Thymus (tissue), 11 donors: ENCODE results near the gene OR13J1. TPM values are rescaled to one million over a fixed set of nuclear protein-coding genes. Genes with fewer than 3 reads are reported as not detected.

Experiments
- DNase-seq, 9 donors: peaks; one replicate each; pipeline ENCODE4 v3.0.0-alpha.2; 2013; ENCODE audit warnings: low spot score in 9 of 9, low read depth in 6 of 9, missing footprints in 1 of 9
- H3K27ac ChIP-seq, 2 donors: one replicate each; pipeline ENCODE4 v1.5.1; 2013; ENCODE audit warnings: control low read depth in 1 of 2, low read depth in 1 of 2, low read length in 1 of 2, mild to moderate bottlenecking in 1 of 2, moderate library complexity in 1 of 2
- H3K27me3 ChIP-seq, 2 donors: one replicate each; pipeline ENCODE4 v1.5.1; 2013; ENCODE audit warnings: low read length in 1 of 2; ENCODE audit not compliant: control insufficient read depth in 2 of 2, insufficient read depth in 1 of 2
- H3K36me3 ChIP-seq, 2 donors: one replicate each; pipeline ENCODE4 v1.5.1; 2013; ENCODE audit warnings: low read length in 1 of 2, mild to moderate bottlenecking in 1 of 2, moderate library complexity in 1 of 2; ENCODE audit not compliant: control insufficient read depth in 2 of 2, insufficient read depth in 2 of 2
- H3K4me1 ChIP-seq, 2 donors: one replicate each; pipeline ENCODE4 v1.5.1; 2013; ENCODE audit warnings: low read length in 2 of 2; ENCODE audit not compliant: control insufficient read depth in 2 of 2, insufficient read depth in 2 of 2
- H3K4me3 ChIP-seq, 2 donors: one replicate each; pipeline ENCODE4 v1.5.1; 2013; ENCODE audit warnings: low read length in 2 of 2, control low read depth in 1 of 2, mild to moderate bottlenecking in 1 of 2
- H3K9me3 ChIP-seq, 2 donors: one replicate each; pipeline ENCODE4 v1.5.1; 2013; ENCODE audit warnings: low read length in 1 of 2, mild to moderate bottlenecking in 1 of 2; ENCODE audit not compliant: control insufficient read depth in 2 of 2, insufficient read depth in 1 of 2
- WGBS: extraction: QIAGEN DNeasy Blood & Tissue Kit; methylation state at CpG from one replicate; pipeline ENCODE4 v1.1.7; 2013; 5-methylcytosine and 5-hydroxymethylcytosine counted together
- polyA plus RNA-seq: library from polyadenylated mRNA; stranded (reverse); fragments of 200-250 nt; gene quantifications from one replicate; pipeline ENCODE4 v1.2.3, GENCODE V29; 2013
- total RNA-seq: library from RNA; stranded (reverse); fragments of 120-200 nt; gene quantifications from one replicate; pipeline ENCODE4 v1.2.4, GENCODE V29; 2013
- donor health status: healthy.

Gene OR13J1
- total and polyA plus RNA-seq, 2 donors, result not detected

DNA sequence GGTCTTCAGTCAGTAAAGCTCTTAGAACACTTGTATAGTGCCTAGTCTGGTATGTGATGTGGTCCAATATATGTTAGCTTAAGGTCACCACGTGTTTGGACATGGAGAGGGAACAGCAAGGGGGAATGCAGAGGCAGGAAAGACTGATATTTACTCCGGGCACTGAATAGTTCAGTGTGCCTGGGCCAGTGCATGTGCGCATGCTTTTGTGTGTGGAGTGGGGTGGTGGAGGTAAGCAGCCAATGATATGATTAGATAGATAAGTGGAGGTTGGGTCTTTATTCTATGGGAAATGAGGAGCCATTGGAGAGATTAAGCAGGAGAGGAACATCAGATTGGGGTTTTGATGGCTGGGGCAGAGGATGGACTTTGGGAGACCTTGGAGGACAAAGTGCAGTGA lies 14.0 kb downstream of the OR13J1 start:
- peaks cover 0 to 12% of the 10 kb centered on the region in 2 donors for H3K27me3 ChIP-seq
- no peak for DNase-seq
- no peaks in the 10 kb centered on the region for H3K9me3 ChIP-seq
- H3K27ac ChIP-seq, result no peak overlapping the region
- no peaks in the 10 kb centered on the region for H3K36me3 ChIP-seq
- 86% methylated on average over 3 of the region's 3 CpGs for WGBS
- no peaks in the 10 kb centered on the region for H3K4me1 ChIP-seq
- H3K4me3 ChIP-seq, result no peak overlapping the region

DNA sequence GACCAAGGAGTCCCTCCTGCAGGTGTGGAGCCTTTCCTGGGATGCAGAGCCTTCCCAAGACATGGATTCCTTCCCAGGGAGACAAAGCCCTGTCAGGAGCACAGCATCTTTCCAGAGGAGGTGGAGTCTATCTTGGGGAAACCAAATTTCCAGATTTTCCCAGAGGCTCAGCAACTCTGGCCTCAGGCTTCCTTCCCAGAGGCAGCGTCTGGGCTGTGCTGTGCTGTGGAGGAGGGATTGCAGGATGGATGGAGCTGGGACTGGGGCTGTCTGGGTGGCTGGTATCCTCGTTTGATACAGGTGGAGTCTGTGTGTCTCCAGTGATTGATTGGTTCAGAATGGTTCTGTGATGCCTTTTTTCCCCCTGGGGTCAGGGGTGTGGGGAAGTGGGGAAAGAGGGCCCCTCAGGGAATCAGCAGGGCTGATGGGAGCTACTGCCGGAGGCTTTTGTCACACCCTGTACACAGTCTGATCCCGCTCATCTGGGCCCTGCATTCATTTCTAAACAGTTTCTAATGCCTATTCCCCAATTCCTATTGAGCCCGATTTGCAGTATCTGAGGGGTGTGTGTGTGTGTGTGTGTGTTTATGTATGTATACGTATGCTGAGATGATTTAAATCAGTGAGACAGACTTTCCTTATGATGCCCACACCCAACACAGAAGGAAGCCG lies 16.0 kb downstream of the OR13J1 start:
- peaks cover 0 to 5% of the 10 kb centered on the region in 2 donors for H3K27me3 ChIP-seq
- no peaks in the 10 kb centered on the region for H3K9me3 ChIP-seq
- no peak overlapping the region for H3K4me3 ChIP-seq
- no peaks in the 10 kb centered on the region for H3K36me3 ChIP-seq
- 96% methylated on average over 7 of the region's 7 CpGs for WGBS
- no peak for DNase-seq
- H3K27ac ChIP-seq, result no peak overlapping the region
- H3K4me1 ChIP-seq, result no peaks in the 10 kb centered on the region

DNA sequence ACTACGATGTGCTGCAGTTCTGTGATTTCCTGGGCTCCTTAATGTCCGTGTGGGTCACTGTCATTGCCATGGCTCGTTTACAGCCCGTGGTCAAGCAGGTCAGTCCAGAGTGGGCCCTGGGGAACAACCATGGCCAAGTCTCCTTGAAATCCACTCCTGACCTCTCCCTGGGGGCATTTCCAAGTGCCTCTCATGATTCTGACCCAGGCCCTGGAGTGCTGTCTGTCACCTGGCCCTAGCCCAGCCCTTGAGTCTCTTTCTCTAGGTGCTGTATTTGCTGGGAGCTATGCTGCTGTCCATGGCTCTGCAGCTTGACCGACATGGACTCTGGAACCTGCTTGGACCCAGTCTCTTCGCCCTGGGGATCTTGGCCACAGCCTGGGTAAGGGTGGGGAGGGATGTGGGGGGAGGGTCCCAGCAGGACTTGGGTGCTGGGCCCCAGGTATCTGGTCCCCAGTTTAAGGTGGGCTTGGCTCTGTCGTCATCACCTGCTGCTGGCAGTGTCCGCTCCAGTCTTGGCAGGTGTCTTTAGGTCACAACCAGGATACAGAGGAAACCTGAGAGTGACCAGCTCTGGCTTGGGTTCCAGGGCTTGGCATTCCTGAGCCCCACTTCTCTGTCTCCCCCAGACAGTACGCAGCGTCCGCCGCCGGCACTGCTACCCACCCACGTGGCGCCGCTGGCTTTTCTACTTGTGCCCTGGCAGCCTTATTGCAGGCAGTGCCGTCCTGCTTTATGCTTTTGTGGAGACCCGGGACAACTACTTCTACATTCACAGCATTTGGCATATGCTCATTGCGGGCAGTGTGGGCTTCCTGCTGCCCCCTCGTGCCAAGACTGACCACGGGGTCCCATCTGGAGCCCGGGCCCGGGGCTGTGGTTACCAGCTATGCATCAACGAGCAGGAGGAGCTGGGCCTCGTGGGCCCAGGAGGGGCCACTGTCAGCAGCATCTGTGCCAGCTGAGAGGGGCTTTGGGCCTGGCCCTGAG lies 17.0 kb downstream of the OR13J1 start:
- H3K27me3 ChIP-seq, result no peaks in the 10 kb centered on the region
- H3K4me1 ChIP-seq, result peaks cover 2 to 4% of the 10 kb centered on the region in 2 donors
- no peak overlapping the region for H3K27ac ChIP-seq
- no peaks in the 10 kb centered on the region for H3K9me3 ChIP-seq
- H3K36me3 ChIP-seq, result no peaks in the 10 kb centered on the region
- 93% methylated on average over 25 of the region's 25 CpGs for WGBS
- H3K4me3 ChIP-seq, result no peak overlapping the region
- DNase-seq, result no peak

DNA sequence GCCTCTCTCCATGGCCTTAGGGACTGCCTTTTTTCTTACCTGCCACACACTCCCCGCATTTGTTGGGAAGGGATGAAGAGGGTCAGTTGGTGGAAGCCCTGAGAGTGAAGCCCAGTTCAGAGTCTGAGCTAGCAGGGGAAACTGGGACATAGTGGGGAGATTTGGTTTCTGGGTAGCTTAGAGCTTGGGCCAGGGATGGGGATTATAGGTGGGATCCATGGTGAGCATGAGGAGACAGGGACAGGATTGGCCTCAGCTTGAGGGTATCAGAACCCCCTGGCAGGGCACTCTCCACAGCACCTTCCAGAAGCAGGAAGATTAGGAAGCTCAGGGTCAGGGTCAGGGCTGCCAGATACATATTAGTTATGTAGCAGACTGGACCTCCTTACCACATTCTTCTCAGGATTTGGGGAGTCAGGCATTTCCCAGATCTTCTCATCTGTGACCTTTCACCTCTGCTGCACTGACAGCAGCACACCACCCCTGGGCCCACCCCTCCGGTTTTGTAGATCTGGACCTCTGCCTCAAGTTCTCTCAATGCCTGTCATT lies 17.9 kb downstream of the OR13J1 start:
- H3K4me1 ChIP-seq, result peaks cover 10 to 12% of the 10 kb centered on the region in 2 donors
- H3K36me3 ChIP-seq, result peaks cover 0 to under 1% of the 10 kb centered on the region in 2 donors
- no peaks in the 10 kb centered on the region for H3K9me3 ChIP-seq
- H3K27ac ChIP-seq, result no peak overlapping the region
- no peak overlapping the region for H3K4me3 ChIP-seq
- no peak for DNase-seq
- WGBS, result over 99% methylated on average over 2 of the region's 2 CpGs
- no peaks in the 10 kb centered on the region for H3K27me3 ChIP-seq

DNA sequence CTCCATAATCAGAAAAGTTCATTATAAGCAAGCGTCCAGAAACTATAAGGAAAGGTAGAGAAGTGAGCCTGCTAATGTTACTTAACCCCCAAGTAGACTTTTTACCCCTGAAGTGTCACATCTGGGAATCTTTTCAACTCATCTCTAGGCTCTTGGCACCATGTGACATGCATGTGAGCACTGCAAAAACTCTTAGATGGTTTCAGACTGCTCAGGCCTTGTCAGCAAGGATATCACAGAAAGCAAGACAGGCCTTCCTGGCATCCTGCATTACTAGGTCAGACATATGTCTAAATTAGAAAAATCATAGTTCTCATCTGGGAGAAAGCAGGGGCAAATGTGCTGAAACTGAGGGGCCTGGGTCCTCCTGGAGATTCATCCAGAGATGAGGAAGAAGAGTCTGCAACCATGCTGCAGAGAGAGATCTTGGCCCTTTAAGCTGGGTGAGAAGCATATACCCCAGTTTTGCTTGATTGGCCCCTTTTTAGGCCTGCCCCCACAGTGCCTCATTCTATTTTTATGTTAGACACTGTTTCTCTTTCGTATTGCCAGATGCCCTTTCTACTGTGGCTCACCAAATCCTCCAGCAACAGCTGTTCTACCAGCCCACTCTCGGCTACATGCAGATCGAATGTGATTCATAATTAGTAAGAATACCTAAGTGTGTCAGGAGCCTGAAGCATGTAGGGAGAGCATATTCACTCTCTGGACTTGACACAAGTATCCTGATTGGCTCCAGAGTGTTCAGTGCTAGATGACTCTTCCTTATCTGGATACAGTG lies 22.2 kb downstream of the OR13J1 start:
- Histone ChIP-seq H3K4me3 (no peak overlapping the region), H3K9me3 (peaks cover 0 to 3% of the 10 kb centered on the region in 2 donors), H3K4me1 (peaks cover 12 to 37% of the 10 kb centered on the region in 2 donors), H3K36me3 (peaks cover 5 to 6% of the 10 kb centered on the region in 2 donors), H3K27me3 (peaks cover 0 to 8% of the 10 kb centered on the region in 2 donors), H3K27ac (peak overlapping the region; percentile 66 to 92)
- WGBS, result 71% methylated on average over 4 of the region's 4 CpGs
- peak in 5 of 9 donors; percentile 43 to 79 (median 55) for DNase-seq

DNA sequence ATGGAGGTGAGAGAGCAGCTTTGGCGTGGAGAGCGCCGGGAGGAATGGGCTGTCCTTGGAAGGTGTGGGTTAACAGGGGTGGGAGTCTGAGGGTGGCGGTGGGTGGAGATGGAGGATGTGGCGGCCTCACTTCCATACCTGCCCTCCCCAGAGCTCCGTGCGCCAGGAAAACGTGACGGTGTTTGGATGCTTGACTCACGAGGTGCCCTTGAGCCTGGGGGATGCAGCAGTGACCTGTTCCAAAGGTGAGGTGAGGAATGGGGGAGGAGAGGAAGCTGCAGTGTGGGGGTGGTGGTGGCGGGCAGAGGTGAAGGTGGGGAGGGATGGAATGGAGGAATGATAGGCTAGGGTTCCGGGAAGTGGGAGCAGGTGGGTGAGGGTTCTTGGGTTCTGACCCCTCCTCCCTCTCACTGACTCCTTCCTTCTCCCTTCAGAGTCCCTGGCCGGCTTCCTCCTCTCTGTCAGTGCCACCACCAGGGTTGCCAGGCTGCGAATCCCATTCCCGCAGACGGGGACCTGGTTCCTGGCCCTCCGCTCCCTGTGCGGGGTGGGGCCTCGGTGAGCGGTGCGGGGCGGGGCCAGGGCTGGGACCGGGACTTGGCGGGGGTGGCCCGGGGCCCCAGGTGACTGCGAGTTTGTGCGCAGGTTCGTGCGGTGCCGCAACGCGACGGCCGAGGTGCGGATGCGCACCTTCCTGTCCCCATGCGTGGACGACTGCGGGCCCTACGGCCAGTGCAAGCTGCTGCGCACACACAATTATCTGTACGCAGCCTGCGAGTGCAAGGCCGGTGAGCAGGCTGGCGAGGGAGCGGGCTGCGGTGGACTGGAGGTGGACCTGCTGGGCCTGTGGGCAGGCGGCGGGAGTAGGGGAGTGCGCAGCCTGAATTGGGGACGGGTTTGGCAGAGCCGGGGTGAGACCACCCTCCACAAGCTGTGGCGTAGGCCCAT lies 24.1 kb downstream of the OR13J1 start:
- H3K36me3 ChIP-seq, result peaks cover 5 to 6% of the 10 kb centered on the region in 2 donors
- 53% methylated on average over 53 of the region's 53 CpGs for WGBS
- H3K9me3 ChIP-seq, result peaks cover 0 to 3% of the 10 kb centered on the region in 2 donors
- H3K4me3 ChIP-seq, result no peak overlapping the region
- peaks cover 12 to 37% of the 10 kb centered on the region in 2 donors for H3K4me1 ChIP-seq
- no peak for DNase-seq
- H3K27ac ChIP-seq, result no peak overlapping the region
- H3K27me3 ChIP-seq, result peaks cover 0 to 8% of the 10 kb centered on the region in 2 donors

DNA sequence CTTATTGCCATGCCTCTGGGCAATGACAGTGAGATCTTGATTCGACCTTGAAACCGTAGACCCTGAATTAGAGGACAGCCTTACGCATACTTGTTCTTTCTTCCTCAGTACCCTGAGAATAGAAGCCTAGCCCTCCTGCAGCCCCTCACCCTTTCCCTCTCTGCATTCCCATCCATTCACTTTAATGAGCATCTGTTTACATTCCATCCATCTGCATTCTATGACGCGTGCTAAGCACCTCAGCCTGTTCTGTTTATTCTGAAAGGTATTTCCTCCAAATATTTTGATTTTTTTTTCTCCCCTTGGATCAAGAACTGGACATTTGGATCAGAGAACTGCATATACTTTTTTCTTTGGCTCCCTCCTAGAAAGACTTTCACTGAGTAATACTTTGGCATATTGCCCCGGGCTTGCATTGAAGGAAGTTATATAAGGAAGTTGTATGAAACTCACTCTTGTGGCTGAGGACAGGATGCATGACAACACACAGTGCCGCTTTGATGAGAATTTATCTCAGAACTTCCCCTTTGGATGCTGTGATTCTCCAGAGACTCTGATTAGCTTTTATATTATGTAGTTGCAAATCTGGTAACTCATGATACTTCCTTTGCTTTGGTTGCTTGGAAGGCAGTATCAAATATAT lies 25.5 kb downstream of the OR13J1 start:
- H3K27me3 ChIP-seq, result peaks cover 0 to 8% of the 10 kb centered on the region in 2 donors
- H3K4me1 ChIP-seq, result peaks cover 12 to 37% of the 10 kb centered on the region in 2 donors
- DNase-seq, result peak in 3 of 9 donors; percentile 23 to 69 (median 35)
- WGBS, result 54% methylated on average over 7 of the region's 7 CpGs
- peaks cover 0 to 3% of the 10 kb centered on the region in 2 donors for H3K9me3 ChIP-seq
- peaks cover 5 to 6% of the 10 kb centered on the region in 2 donors for H3K36me3 ChIP-seq
- H3K27ac ChIP-seq, result peak overlapping the region in 1 of 2 donors; percentile 36
- no peak overlapping the region for H3K4me3 ChIP-seq
